DMS 273 (cell line): ENCODE results near the gene DTWD2.

Experiments used
- DNase-seq: peaks from one replicate; lab custom pipeline; 2025; ENCODE audit not compliant: unreplicated experiment; lab: John Stamatoyannopoulos, UW

DTWD2 gene

DNA sequence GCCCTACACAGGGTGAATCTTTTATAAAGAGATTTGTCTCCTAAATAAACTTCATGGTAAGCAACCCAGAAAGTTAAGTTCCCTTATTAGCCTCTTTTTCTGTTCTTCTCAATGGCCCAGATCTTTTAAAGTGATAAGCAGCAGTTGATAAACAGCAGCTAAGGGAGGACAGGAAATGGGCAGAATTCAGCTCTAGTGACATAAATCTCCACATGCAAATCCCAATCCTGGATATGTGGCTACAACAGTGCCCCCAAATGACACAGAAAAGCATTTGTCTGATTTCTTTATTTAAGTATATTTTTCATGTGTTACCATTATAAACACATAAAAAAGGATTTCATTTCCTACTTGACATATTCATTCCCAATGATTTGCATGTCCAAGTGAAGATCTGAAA is 199.0 kb downstream of the DTWD2 start:
- no peak for DNase-seq

DNA sequence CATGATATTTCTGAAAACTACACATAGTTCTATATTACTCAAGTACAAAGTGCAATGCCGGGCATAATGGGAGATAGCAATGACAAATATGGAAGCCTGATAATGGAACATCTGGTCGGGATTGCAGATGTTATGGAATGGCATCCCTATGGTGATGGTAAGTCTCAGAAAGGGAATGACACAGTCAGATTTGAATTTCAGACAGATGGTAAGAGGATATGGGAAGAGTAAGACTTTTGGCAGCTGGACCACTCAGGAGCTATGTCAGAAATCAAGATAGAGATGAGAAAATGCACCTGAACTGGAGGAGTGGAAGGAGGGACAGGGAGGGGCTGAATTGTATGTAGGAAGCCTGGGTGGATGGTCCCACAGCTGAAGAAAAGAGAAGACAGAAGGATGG is 200.0 kb downstream of the DTWD2 start:
- DNase-seq: no peak
